GM19455 (cell line): ENCODE data around the gene MRPL21.

ENCODE experiments used
- ATAC-seq: cut with Tn5 transposase; IDR thresholded peaks from one replicate; pipeline ENCODE4 v1.9.1; 2021; ENCODE audit not compliant: unreplicated experiment

Gene MRPL21

DNA sequence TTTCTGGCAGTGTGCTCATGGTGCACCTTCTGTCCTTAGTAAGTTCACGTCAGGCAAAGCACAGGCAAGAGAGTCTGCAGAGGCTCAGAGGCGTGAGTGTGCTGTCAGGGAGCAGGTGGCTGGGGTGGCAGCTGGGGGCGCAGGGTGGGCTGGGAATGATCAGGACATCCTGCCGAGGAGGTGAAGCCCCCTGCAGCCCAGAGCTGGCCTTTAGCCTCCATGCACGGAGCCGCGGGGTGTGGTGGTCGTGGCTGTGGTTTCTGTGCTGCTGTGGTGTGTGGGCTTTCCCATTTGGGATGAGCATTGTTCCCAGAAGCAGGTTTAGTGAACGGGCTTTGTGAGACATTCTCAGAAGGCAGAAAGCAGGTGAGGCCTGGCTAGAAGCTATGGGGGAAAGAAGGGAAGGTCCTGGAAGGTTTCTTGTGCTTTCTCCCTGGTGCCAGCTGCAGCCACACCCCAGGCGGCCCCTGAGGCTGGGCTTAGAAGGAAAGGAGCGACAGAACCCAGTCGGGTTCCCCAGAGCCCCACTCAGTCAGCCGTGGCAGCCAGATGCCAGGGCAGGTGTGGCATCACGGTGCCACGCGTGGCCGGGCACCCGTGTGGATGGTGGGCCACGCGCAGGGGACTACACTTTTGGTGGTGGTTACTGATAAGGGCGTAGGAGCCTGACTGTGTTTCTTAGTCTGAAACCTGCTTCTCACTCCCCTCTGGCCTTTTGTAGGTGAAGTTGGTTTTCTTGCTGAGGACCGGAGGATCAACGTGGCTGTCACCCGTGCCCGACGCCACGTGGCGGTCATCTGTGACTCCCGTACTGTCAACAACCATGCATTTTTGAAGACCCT lies 32.1 kb upstream of the MRPL21 start:
- no peak for ATAC-seq

DNA sequence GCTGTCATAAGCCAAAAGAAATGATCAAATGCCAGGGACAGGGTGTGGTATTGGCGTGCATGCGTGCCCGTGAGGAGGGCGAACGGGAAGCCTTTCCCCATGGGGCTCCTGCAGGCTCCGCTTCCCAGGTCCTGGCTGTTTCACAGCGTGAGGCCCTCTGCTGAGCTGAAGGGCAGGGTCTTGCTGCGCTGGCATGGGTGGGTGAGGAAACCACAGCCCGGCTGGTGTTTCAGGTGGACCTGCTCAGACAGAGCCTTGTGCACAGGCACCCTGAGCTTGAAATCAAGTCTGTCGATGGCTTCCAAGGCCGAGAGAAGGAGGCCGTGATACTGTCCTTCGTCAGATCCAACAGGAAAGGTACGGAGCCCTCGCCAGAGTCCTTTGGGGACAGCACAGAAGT lies 31.4 kb upstream of the MRPL21 start:
- no peak for ATAC-seq

DNA sequence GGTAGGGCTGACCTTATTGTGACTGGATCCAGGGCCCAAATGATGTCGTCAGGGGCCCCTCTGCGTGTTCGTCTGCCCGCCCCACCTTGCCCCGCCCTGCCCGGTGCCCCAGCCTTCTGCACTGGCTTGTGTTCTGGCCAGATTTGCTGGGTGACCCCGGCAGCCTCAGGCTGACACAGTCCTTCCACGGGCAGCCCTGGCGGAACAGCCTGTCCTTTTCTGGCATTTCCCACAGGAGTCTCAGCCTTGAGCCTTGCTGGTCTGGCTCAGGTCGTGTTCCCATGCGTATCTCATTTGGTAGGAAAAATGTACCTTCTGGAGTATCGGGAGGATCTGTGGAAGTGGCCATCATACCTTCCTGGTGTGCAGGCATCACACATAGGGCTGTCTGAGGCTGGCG lies 31.0 kb upstream of the MRPL21 start:
- ATAC-seq, result no peak

DNA sequence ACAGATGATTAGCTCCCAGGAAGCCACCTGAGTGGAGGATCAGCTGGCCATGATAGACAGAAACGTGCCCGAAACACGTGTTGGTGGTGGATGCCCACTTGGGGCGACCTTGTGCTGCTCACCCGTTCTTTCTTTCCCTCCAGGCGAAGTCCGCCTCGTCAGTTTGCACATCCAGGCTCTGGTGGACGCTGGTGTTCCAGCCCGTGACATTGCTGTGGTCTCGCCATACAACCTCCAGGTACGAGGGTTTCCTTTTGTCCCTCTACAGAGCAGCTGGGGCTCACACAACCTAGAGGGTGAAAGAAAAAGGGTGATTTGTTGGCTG lies 30.7 kb upstream of the MRPL21 start:
- no peak for ATAC-seq

DNA sequence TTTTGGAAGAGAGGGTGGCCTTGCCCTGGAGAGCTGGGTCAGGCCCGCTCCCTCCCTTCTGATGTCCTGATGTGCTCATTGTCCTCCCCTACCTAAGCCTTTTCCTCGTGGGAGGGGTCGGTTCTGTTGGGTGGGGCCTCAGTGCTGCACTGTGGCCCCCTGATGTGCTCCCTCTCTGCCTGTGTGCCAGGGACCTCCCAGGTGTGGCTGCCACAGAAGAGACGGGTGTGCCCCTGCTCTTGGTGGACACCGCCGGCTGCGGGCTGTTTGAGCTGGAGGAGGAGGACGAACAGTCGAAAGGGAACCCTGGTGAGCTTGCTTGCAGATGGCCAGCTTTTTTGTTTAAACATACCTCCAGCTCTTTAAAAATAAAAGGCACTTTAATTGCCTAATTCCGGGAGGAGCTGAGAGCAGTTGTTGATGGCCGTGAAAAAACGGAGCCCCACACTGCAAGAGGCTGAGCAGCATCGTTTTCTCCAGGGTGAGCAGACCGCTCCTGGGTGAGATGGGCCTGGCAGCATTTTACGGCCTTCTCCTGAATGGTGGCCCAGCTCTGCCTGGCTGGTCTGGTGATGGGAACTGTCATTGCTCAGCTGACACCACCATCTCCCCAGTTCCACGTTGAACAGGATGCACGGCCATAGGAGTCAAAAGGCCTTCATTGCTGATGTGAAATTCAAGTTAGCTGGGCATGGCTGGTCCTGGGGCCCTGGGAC lies 30.1 kb upstream of the MRPL21 start:
- no peak for ATAC-seq

DNA sequence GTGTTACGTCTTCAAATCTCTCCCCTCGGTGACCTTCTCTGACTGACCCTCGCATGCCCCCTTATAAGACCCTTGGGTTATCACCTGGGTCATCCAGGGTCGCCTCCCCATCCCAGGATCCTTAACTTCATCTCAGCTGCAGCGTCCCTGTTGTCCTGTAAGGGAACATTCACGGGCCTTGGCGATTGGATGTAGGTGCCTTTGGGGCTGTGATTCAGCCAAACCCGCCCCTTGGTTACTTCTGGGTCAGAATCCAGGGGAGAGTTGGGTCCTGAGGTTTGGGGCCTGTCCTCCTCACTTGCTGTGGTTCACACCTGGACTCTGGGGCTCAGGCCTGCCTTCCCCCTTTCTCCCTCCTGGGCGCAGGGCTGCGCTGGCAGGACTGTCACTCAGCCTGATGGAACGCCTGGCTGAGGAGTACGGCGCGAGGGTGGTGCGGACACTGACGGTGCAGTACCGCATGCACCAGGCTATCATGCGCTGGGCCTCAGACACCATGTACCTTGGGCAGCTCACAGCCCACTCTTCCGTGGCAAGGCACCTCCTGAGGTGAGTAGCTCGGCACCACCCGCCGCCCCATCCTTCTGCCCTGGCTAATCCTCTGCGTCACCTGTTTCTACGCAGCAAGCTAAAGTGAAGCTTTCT lies 29.4 kb upstream of the MRPL21 start:
- ATAC-seq, result no peak

DNA sequence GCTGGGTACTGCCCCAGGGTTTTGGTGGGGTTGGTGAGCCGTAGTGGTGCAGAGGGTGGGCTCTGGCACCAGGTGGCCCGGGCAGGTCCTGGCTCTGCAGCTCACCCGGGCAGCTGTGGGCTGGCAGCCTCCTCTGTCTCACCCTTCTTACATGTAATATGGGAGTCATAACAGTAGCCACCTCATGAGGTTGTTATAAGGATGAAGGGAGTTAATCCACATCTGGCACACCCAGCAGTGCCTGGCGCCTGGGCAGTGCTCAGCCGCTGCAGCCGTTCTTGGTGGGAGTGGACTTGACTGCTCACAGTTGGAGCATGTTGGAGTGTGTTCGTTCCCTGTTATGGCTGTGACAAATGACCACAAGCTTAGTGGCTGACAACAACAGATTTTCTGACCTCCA lies 28.7 kb upstream of the MRPL21 start:
- no peak for ATAC-seq

DNA sequence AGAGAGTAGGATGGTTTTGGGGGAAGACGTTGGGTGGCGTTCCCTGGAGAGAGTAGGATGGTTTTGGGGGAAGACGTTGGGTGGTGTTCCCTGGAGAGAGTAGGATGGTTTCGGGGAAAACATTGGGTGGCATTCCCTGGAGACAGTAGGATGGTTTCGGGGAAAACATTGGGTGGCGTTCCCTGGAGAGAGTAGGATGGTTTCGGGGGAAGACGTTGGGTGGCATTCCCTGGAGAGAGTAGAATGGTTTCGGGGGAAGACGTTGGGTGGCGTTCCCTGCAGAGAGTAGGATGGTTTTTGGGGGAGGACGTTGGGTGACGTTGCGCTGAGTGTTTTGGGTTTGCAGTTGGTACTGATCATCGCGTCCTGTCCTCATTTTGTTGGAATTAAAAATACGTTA lies 28.3 kb upstream of the MRPL21 start:
- ATAC-seq, result no peak

DNA sequence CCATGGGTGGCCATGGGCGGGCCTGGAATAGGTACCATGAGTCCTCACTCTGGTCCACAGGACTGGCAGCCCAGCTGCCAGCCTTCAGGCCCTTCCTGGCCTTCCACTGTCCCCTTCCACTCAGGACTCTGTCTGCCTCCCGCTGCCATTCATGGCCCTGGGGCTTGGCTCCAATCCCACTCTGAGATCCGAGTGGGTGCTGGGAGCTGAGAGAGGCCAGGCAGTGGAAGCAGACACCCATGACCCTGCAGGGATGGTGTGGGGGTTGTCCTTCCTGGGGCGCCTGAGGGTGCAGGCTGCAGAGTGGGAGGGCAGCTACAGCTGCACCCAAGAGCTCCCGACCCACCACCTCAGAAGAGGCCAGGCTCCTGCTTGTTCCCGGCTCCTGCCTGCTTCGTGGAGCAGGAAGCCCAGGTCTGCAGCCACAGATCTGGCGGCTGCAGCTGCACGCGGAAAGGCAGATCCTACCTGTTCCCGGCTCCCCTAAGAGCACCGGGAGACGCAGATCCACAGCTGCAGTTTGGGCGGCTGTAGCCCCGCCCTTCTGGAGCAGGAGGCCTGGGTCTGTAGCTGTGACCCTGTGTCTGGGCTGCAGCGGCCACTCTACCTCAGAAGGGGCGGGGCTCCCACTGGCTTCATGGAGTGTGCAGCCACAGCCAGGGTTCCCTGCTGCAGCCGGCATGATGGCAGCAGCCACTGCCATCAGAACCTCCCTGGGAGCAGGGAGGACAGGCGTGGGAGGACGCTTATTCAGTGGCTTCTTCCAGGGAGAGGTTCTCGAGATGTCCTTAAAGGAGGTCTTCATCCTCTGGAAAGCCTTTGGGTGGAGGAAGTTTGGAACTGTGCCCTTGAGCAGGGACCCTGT lies 27.6 kb upstream of the MRPL21 start:
- no peak for ATAC-seq

DNA sequence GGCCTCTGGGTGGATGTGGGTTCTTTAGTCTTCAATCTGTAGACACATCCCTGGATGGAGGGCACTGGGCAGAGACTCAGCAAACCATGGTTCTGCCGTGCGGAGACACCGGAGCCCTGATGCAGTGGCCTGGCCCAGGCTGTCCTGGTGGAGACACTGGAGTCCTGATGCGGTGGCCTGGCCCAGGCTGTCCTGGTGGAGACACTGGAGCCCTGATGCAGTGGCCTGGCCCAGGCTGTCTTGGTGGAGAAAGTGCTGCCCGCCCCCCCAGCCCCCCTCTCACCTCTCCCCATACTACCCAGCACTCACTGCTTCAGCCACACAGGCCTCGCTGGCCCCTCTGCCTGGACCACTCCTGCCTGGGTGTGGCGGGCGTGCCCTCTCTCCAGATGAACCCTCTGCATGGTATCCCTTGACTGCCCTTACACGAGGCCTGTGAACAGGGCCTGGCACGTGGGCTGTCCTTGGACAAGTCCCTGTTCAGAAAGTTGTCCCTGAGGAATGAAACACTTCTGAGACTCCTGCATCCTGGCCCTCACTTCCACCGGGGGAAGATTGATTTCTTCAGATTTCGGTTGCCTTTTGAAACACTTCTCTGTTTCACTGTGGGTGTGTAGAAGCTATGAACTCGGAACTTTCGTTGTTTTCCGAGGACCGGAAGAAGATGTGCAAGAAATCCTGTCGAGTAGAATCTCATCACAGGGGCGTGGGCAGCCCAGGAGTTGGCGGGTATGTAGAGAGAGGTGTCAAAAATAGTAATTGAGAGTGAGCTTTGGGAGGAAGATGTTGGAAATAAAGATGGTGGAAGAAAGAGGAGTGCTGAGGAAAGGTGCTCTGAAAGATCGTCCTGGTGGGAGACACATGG lies 26.3 kb upstream of the MRPL21 start:
- ATAC-seq, result no peak

DNA sequence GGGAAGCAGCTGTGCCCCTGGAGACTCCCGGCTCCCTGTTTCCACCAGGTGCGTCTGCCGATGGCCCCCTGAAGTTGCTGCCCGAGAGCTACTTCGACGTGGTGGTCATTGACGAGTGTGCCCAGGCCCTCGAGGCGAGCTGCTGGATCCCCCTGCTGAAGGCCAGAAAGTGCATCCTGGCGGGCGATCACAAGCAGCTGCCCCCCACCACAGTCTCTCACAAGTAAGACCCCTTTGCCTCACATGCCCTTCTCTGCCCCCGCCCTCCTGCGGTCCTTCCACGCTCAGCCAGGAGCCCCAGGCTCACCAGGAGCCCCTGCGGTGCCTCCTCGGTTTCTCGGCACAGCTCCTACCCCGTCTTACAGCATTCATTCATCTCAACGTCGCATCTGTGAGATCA lies 25.5 kb upstream of the MRPL21 start:
- no peak for ATAC-seq

DNA sequence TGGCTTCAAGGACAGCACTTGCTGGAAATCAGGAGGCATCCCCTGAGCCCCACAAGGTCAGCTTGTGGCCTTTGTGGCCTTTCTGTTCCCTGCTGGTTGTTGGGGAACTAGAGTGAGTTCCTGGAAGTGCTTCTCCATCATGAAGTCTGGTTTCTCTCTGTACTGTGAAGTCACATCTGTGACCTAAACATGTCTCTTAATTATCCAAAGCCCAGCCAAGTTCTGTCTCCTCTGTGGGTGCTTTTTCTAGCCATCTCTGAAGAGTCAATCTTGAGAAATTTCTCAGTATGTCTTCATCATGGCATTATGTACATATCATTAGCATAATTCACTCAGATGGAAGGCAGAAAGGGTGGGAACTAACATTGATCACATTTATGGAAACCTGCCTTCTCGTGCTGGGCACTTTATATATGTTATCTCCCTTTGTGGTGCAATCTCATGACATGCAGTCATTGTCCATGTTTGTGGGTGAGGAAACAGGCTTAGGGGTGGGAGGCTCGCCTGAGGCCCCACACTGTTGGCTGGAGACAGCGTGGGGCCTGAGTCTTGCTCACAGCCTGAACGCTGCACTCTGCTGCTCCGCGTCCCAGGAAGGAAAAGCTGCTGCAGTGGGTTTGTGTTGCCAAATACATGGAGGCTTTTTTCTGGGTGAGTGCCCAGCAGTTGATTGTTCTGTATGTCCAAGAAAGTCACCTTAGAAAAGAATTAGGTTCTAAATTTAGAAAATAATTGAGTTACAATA lies 24.7 kb upstream of the MRPL21 start:
- ATAC-seq, result no peak

DNA sequence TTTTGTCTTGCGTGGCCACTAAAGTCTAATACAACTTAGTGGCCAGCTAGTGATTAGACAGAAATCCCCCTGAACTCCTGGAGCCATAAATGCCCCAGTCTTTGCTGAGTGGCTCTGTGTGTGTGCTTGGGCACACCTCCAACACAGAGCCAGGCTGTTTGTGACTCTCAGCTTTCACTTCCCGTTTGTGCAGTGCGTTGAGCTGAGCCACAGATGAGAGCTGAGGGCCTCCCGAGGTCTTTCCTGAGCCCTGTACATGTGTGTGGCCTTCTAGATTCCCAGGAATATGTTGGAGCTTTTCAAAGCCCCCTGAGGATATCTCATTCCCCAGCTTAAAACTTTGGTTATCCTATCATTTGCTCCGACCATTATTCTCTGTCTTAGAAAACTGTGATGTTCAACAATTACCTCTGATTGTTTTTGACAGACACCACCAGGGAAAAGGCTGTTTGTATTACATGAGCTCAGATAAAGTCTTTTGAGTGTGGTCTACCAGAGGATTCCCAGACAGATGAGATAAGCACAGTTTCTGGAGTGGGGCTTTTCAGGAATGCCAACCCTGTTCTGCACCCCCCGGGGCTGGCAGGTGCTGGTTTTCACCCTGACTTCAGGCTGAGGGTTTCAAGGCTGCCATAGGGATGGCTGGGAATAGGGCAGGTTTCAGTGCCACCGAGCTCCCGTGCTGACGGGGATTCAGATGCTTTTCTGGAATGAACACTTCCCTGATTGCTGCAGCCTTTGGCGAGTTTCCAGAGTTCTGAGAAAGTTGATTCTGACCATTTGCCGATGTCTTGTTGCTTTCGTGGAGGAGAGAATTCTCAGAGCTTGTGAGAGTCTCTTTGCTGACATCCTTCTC lies 23.9 kb upstream of the MRPL21 start:
- ATAC-seq, result no peak

DNA sequence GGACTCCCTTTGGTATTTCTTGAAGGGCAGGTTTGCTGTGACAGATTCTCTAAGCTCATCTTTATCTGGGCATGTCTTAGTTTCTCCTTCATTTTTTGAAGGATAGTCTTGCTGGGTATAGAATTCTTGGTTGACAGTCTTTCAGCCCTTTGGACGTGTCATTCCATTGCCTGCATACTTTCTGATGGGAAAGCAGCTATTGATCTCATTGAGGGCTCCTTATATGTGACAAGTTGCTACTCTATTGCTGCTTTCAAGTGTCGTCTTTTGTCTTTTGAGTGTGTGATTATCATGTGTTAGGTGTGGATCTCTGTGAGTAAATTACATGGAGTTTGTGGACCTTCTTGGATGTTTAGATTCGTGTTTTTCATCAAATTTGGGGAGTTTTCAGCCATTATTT lies 22.0 kb upstream of the MRPL21 start:
- ATAC-seq, result no peak

DNA sequence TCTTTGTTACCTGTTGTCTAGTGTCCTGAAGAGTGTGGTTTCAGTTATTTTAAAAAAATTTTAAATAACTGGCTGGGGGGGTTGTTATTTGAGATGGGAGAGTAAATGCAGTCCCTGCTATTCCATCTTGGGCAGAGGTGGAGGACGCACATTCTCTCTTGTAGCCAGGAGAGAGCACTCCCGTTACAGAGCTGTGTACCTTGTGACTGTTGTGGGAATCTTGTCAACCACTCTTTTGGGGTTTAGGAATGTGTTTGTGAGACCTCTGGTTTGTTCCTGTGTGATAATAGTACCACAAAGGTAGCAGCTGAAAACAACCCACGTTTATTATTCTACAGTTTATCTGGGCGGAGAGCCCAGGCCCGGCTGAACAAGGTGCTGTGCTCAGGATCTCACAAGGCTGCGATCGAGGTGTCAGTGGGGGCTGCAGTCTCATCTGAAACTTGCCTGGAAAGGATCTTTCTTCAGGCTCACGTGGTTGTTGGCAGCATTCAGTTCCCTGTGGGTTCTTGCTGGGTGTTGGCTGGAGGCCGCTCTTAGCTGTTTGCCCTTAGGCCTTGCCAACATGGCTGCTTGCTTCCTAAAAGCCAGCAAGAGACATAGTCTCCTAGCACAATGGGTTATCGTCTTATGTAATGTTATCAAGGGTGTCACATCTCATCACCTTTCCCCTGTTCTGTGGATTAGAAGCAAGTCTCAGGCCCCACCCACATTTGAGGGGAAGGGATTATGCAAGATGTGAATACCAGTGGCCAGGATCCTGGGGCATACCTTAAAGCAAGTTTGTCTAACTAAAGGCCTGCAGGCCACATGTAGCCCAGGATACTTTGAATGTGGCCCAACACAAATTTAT lies 20.7 kb upstream of the MRPL21 start:
- ATAC-seq, result no peak

DNA sequence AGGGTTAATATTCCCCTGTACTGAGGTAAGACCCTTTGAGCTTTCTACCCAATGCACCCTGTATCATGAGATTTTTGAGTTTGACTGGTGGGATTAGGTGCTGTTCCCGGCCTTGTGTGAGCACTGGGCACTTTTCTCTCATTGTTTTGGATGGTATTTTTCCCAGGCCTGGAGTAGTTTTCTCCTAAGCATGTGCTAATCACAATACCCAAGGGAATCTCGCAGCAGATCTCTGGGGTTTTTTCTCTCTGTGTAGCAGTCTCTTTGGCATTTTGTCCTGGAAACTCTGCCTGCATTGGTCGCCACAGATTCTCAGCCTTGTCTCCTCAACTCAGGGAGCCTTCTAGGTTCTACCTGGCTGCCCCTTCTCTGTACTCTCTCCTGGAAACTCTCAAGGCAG lies 20.0 kb upstream of the MRPL21 start:
- ATAC-seq, result no peak

DNA sequence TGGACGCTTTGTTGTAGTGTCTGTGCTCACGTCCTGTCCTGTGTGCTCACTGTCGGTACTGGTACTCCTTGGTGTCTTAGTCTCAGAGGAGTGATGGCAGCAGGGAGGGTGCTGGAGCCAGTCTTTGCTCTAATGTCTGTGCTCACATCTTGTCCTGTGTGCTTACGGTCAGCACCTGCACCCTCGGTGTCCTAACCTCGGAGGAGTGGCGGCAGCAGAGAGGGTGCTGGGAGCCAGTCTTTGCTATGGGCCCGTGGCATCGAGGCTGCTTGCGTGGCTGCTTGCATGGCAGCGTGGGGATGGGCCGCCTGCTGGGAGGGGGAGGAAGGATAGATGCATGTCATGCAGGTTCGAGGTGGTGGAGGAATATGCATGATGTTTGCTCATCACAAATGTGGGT lies 12.8 kb upstream of the MRPL21 start:
- ATAC-seq, result no peak

DNA sequence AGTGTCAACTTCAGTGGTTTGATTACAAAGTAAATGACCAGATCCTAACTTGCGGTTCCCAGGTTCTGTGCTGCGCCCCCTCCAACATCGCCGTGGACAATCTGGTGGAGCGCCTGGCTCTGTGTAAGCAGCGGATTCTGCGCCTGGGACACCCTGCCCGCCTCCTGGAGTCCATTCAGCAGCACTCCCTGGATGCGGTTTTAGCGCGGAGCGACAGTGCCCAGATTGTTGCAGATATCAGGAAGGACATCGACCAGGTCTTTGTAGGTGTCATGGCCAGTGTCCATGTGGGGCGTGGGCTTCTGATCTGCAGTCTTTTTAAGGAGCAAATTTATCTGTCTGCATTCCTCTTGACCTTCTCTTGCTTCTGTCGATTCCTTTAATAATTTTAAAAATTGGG lies 11.1 kb upstream of the MRPL21 start:
- ATAC-seq, result no peak
